ENCODE data around the gene TLL1. TPM values are rescaled to one million over a fixed set of nuclear protein-coding genes. Genes with fewer than 3 reads are reported as not detected.

The TLL1 gene
- total RNA-seq, 2 experiments from 2014 or later = not detected

DNA sequence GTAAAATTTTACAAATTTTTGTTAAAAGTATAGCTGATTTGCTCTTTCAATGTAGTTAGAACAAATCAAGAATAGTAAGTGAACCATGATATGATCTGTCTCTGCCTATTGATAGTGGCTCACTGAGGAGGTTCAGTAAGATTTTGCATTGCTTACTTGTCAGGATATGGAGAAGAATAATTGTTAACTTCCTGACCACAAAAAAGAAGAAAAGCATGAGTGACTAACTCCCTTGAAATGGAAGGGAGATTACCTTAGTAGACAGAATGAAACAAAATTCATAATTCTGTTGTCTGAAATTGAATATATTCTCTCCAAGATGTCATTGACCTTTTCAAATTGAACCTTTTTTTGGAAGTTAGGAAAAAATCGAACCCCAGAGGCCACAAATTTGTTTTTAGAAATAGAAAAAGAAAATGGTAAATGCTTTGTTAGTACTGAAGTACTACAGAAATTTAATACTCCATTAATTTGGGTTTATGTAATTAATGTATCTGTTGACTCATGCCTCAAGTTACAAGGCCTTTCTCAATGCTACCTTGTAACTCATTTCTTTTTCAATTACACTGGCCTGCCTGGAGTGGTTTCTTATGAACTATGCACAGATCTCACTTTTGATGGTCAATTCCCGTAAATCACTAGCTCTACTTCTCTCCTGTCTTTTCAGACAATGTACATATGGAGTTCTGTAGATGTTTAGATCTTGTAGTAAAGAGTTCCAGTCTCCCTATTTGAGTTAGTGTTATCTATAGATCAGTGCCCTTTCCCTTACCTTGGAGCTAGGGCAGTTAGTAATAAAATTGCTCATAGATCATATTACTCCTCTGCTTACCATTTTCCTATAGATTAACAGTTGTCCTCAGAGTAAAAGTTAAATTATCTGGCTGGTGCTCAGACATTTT lies 139.3 kb downstream of the TLL1 start:
- Mint-ChIP-seq H3K9me3 (ENCODE audit: low read depth) (peaks cover 2% of the 10 kb centered on the region), H3K4me3 (no peak overlapping the region), H3K27ac (no peak overlapping the region), H3K4me1 (no peaks in the 10 kb centered on the region), H3K36me3 (no peaks in the 10 kb centered on the region), H3K27me3 (no peaks in the 10 kb centered on the region)
- CTCF ChIA-PET = no interaction called here
- DNase-seq (no peak), ATAC-seq (no peak)

- no peaks in the 10 kb centered on the region for H3K36me3 Mint-ChIP-seq
- CTCF ChIA-PET = no interaction called here
- no peak for ATAC-seq
Measured at GRCh38 chr4:166014411-166014810, 141.4 kb downstream of the TLL1 start.

DNA sequence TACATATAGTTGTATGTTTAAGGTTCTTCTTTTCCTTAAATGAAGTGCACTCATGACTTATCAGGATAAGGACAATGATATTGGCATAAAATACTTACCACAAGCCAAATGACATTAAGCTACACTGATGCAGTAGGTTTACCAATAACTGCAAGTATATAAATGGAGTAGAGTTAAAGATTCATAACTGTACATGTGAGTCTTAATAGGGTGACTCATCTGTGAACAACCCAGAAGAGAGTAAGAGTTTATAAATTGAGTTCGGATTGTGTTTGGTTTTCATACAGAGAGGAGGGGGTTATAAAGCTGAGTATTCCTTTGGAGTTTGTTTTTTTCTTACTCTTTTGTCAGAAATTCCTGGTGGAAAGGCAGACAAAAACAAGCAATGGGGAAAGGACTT lies 144.8 kb downstream of the TLL1 start:
- Mint-ChIP-seq H3K4me3 (no peak overlapping the region), H3K27ac (no peak overlapping the region), H3K27me3 (no peaks in the 10 kb centered on the region), H3K9me3 (ENCODE audit: low read depth) (peaks cover 2% of the 10 kb centered on the region), H3K4me1 (no peaks in the 10 kb centered on the region), H3K36me3 (no peaks in the 10 kb centered on the region)
- ATAC-seq = no peak
- DNase-seq = no peak
- CTCF ChIA-PET = no interaction called here

More at GRCh38 chr4:166014411-166014810, 141.4 kb downstream of the TLL1 start:
- Mint-ChIP-seq H3K9me3 (ENCODE audit: low read depth) (peaks cover 2% of the 10 kb centered on the region), H3K27me3 (no peaks in the 10 kb centered on the region), H3K27ac (no peak overlapping the region), H3K4me1 (no peaks in the 10 kb centered on the region), H3K4me3 (no peak overlapping the region)
- DNase-seq = no peak

- Mint-ChIP-seq H3K4me3 (no peak overlapping the region), H3K9me3 (ENCODE audit: low read depth) (peaks cover 2% of the 10 kb centered on the region), H3K27ac (no peak overlapping the region), H3K36me3 (no peaks in the 10 kb centered on the region), H3K4me1 (no peaks in the 10 kb centered on the region), H3K27me3 (no peaks in the 10 kb centered on the region)
- no peak for DNase-seq
- no peak for ATAC-seq
- CTCF ChIA-PET = no interaction called here
Measured at GRCh38 chr4:166019441-166020220, 146.6 kb downstream of the TLL1 start.

DNA sequence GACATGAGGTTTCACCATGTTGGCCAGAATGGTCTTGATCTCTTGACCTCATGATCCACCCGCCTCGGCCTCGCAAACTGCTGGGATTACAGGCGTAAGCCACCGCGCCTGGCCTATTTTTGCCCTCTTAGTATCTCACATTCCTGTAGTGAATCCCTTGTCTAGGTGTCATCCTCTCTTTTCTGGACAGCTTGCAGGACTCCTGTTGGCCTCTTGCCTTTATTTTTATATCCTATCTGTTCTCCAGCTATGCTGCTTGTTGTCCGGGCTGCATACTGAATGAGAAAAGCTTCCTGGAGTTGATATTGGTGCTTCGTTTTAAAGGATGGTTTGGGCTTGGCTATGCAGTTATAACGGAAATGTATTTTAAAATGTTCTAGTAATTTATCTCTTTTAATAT lies 148.6 kb downstream of the TLL1 start:
- no peaks in the 10 kb centered on the region for H3K27me3 Mint-ChIP-seq
- no peak overlapping the region for H3K4me3 Mint-ChIP-seq
- no peak overlapping the region for H3K27ac Mint-ChIP-seq
- ATAC-seq (no peak), DNase-seq (no peak)
- H3K9me3 Mint-ChIP-seq (ENCODE audit: low read depth) = peaks cover 2% of the 10 kb centered on the region
- no peaks in the 10 kb centered on the region for H3K36me3 Mint-ChIP-seq
- CTCF ChIA-PET = no interaction called here
- H3K4me1 Mint-ChIP-seq = no peaks in the 10 kb centered on the region

GRCh38 chr4:166034965-166035364 lies 161.9 kb downstream of the TLL1 start:
- Mint-ChIP-seq H3K27ac (no peak overlapping the region), H3K36me3 (no peaks in the 10 kb centered on the region), H3K4me3 (no peak overlapping the region), H3K9me3 (ENCODE audit: low read depth) (peaks cover 2% of the 10 kb centered on the region), H3K27me3 (no peaks in the 10 kb centered on the region), H3K4me1 (peaks cover 2% of the 10 kb centered on the region)
- DNase-seq (no peak), ATAC-seq (no peak)
- CTCF ChIA-PET = no interaction called here

- Mint-ChIP-seq H3K27me3 (no peaks in the 10 kb centered on the region), H3K9me3 (ENCODE audit: low read depth) (peaks cover 2% of the 10 kb centered on the region), H3K4me3 (no peak overlapping the region), H3K4me1 (peaks cover 9% of the 10 kb centered on the region), H3K36me3 (no peaks in the 10 kb centered on the region), H3K27ac (peak overlapping the region; percentile 11)
- ATAC-seq (no peak), DNase-seq (no peak)
- CTCF ChIA-PET = interaction anchor here (0.8 kb wide), 1 partner anchor 9 kb away, joined by 3 read pairs; no protein-coding TSS in a partner anchor
Measured at GRCh38 chr4:166039822-166040221, 166.8 kb downstream of the TLL1 start.

DNA sequence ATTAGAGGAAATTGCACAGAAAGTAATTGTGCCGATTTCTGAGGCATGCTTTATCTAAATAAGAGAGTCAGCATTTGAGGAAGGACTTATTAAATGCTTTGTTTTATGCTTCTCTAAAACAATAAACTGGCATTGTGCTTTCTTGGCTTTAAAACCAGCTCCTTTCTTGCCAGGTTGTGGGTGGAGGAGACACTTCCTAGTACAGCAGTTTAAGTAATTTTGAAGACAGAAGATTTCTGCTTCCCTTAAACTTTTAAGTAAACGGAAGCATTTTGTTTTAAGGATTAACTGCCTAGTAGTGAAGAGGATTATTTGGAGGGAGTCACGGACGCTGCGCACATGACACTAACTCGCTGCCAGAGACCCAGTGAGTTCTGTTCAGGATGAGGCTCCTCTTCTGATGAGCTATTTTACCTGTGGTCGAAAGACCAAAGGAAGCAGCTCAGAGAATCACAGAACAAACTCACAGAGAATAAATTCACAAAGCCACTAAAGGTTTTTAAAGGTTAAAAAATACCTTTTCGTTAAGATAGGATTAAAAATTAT lies 169.5 kb downstream of the TLL1 start:
- Mint-ChIP-seq H3K9me3 (ENCODE audit: low read depth) (peaks cover 2% of the 10 kb centered on the region), H3K36me3 (no peaks in the 10 kb centered on the region), H3K4me3 (no peak overlapping the region), H3K27ac (no peak overlapping the region), H3K4me1 (peaks cover 9% of the 10 kb centered on the region), H3K27me3 (no peaks in the 10 kb centered on the region)
- CTCF ChIA-PET = no interaction called here
- ATAC-seq (no peak), DNase-seq (no peak)

DNA sequence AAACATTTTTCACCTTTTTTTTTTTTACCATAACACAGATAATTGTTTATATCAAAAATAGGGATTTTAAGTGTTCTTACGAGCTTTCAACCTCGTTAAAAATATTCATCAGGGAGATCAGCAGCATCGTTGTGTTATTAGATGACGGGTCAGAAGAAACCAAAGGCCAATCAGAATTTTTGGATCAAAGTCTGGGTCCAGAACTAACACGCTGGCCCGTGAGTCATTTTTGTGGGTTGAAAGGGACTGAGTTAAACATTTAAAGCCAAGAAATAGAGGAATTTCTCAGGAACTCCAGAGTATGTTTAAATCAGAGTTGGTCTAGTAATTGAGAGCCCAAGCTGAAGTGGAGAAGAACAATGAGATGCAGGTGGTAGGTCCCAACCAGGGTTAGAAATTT lies 170.8 kb downstream of the TLL1 start:
- Mint-ChIP-seq H3K4me1 (peaks cover 9% of the 10 kb centered on the region), H3K9me3 (ENCODE audit: low read depth) (no peaks in the 10 kb centered on the region), H3K27ac (no peak overlapping the region), H3K4me3 (no peak overlapping the region), H3K27me3 (no peaks in the 10 kb centered on the region), H3K36me3 (no peaks in the 10 kb centered on the region)
- ATAC-seq (no peak), DNase-seq (no peak)
- CTCF ChIA-PET = no interaction called here

- no peaks in the 10 kb centered on the region for H3K9me3 Mint-ChIP-seq (ENCODE audit: low read depth)
Measured at GRCh38 chr4:166044871-166045270, 171.8 kb downstream of the TLL1 start.

DNA sequence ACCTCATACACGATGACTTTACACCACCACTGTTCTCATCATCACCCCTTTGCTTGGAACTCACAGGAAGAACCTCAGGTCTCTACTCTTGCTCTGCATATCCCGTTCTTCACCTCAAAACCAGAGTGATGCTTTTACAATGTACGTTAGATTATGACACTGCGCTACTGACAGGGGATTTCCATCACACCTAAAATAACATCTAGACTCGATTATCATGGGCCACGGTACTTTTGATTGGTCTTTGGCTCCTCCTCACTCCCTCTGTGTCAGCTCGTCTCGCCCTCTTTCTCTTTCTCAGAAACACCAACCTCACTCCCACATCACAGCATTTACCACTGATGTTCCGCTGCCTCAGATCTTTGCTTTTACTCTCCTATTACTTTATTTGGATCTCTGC lies 172.4 kb downstream of the TLL1 start:
- DNase-seq = peak; percentile 55
- peak; percentile 92 for ATAC-seq
- no peak overlapping the region for H3K4me3 Mint-ChIP-seq
- no peaks in the 10 kb centered on the region for H3K9me3 Mint-ChIP-seq (ENCODE audit: low read depth)
- H3K36me3 Mint-ChIP-seq = no peaks in the 10 kb centered on the region
- H3K27me3 Mint-ChIP-seq = no peaks in the 10 kb centered on the region
- CTCF ChIA-PET = no interaction called here
- no peak overlapping the region for H3K27ac Mint-ChIP-seq
- peaks cover 6% of the 10 kb centered on the region for H3K4me1 Mint-ChIP-seq

More at GRCh38 chr4:166044871-166045270, 171.8 kb downstream of the TLL1 start:
- Mint-ChIP-seq H3K27me3 (no peaks in the 10 kb centered on the region), H3K36me3 (no peaks in the 10 kb centered on the region), H3K27ac (peak overlapping the region; percentile 34), H3K4me1 (peaks cover 8% of the 10 kb centered on the region), H3K4me3 (no peak overlapping the region)
- ATAC-seq (no peak), DNase-seq (no peak)
- CTCF ChIA-PET = no interaction called here

GRCh38 chr4:166049036-166049435 lies 176.0 kb downstream of the TLL1 start:
- CTCF ChIA-PET = interaction anchor here (1.3 kb wide), 1 partner anchor 10 kb away, joined by 3 read pairs; no protein-coding TSS in a partner anchor
- Mint-ChIP-seq H3K4me1 (no peaks in the 10 kb centered on the region), H3K36me3 (no peaks in the 10 kb centered on the region), H3K9me3 (ENCODE audit: low read depth) (no peaks in the 10 kb centered on the region), H3K27me3 (no peaks in the 10 kb centered on the region), H3K27ac (peak overlapping the region; percentile 32), H3K4me3 (no peak overlapping the region)
- DNase-seq = no peak
- ATAC-seq = no peak

DNA sequence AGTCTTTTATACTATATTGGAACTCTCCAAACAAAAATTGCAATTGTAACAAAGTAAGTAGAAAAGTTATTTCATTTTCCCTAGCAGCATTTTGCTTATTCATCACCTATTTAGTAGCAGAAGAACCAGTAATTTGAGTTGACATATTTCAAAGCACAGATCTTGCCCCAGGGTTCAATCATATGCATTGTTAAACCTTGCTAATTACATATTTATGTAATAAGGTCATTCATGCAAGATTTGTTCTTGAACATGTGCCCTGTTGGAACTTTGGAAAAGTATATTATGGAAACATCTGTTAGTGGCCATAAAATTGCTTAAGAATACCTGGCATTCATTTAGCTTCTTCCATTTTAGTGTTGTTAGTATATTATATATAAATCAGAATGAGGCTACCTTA lies 191.7 kb downstream of the TLL1 start:
- Mint-ChIP-seq H3K36me3 (no peaks in the 10 kb centered on the region), H3K4me1 (no peaks in the 10 kb centered on the region), H3K4me3 (no peak overlapping the region), H3K27ac (no peak overlapping the region), H3K27me3 (no peaks in the 10 kb centered on the region), H3K9me3 (ENCODE audit: low read depth) (no peaks in the 10 kb centered on the region)
- CTCF ChIA-PET = no interaction called here
- no peak for DNase-seq
- ATAC-seq = no peak

GRCh38 chr4:166065324-166065723 lies 192.3 kb downstream of the TLL1 start:
- no peak overlapping the region for H3K4me3 Mint-ChIP-seq
- CTCF ChIA-PET = no interaction called here
- no peak overlapping the region for H3K27ac Mint-ChIP-seq
- no peak for DNase-seq
- no peaks in the 10 kb centered on the region for H3K27me3 Mint-ChIP-seq
- no peaks in the 10 kb centered on the region for H3K36me3 Mint-ChIP-seq
- no peaks in the 10 kb centered on the region for H3K4me1 Mint-ChIP-seq
- no peaks in the 10 kb centered on the region for H3K9me3 Mint-ChIP-seq (ENCODE audit: low read depth)
- no peak for ATAC-seq

Measured in activated CD8-positive, alpha-beta memory T cell treated with anti-CD3 and anti-CD28 coated beads, Interleukin-2, amount 10 ng/mL, durations not matched to agents 7 days and 5 days (primary cell).